ES-I3 (cell line): ENCODE data around the gene ARHGAP27.
"Not testable (repeated sequence)": the region's sequence is repeated elsewhere in the genome, so short reads cannot be mapped to it uniquely, and the experiment has no call there.

Source experiments
- H3K36me3 ChIP-seq: 2 replicates; pipeline ENCODE4 v1.6.1; 2013; ENCODE audit warnings: mild to moderate bottlenecking, low read length, control low read depth, moderate library complexity; ENCODE audit not compliant: insufficient read depth
- H3K4me1 ChIP-seq: 2 replicates; pipeline ENCODE4 v1.6.1; 2013; ENCODE audit warnings: mild to moderate bottlenecking, control low read depth, low read length; ENCODE audit not compliant: insufficient read depth
- H3K9ac ChIP-seq: 2 replicates; pipeline ENCODE4 v1.6.1; 2013; ENCODE audit warnings: low read depth, mild to moderate bottlenecking, low read length, moderate library complexity
- H3K9me3 ChIP-seq: 2 replicates; pipeline ENCODE4 v1.6.1; 2013; ENCODE audit warnings: mild to moderate bottlenecking, low read length, moderate library complexity; ENCODE audit not compliant: control insufficient read depth, insufficient read depth

Gene ARHGAP27

DNA sequence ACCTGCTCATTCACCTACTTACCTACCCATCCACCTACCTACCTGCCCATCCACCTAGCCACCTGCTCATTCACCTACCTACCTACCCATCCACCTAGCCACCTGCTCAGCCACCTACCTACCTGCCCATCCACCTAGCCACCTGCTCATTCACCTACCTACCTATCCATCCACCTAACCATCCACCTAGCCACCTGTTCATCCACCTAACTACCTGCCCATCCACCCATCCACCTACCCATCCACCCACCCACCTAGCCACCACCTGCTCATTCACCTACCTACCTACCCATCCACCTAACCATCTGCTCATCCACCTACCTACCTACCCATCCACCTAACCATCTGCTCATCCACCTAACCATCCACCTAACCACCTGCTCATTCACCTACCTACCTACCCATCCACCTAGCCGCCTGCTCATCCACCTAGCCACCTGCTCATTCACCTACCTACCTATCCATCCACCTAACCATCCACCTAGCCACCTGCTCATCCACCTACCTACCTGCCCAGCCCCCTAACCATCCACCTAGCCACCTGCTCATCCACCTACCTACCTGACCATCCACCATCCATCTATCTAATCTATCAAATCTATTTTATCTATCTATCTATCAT, 17.1 kb upstream of the ARHGAP27 start:
- H3K9ac ChIP-seq, H3K4me1 ChIP-seq, H3K9me3 ChIP-seq, H3K36me3 ChIP-seq: not testable (repeated sequence)

DNA sequence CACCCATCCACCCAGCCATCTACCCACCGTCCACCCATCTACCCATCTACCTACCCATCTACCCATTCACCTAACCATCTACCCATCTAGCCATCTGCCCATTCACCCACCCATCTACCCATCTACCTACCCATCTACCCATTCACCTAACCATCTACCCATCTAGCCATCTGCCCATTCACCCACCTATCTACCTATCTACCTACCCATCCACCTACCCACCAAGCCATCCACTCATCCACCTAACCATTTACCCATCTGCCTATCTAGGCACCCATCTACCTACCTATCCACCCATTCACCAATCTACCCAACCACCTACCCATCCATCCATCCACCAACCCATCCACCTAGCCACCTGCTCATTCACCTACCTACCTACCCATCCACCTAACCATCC, 16.6 kb upstream of the ARHGAP27 start:
- H3K4me1 ChIP-seq, H3K36me3 ChIP-seq, H3K9me3 ChIP-seq, H3K9ac ChIP-seq: not testable (repeated sequence)

DNA sequence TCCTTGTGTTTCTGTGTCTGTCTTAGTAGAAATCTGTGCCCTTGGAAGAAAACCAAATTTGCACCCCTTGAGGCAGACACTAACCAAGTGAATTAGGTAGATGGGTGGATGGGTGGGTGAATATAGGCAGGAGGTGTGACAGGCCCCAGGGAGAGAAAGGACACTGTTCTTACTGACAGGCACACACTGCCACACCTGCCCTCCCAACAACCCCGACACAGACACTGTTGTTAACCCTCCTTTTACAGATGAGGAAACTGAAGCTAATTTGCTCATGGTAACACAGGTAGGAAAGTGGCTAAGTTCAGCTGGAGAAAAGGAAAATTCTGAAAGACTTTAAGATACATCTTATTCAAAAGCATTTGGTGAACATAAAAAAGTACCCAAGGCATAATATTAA, 15.8 kb upstream of the ARHGAP27 start:
- not testable (repeated sequence) for H3K9ac ChIP-seq, H3K4me1 ChIP-seq, H3K9me3 ChIP-seq, H3K36me3 ChIP-seq

DNA sequence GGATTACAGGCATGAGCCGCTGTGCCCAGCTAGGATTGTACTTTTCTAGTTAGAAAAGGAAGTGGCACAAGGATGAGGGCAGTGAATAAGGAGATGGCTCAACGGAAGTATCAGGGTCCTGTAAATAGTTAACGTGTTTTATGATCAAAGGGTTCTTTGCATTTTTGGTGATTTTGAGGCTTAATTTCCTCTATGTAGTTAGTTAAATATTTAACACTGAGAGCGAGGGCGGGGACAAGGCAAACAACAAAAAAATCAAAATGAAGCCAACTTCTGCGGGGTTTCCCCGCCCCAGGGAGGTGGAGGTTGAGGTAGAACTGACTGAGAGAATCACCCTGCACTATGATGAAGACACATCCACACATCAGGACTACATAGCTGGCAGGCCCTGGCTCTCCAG, 15.4 kb upstream of the ARHGAP27 start:
- H3K9ac ChIP-seq, H3K4me1 ChIP-seq, H3K36me3 ChIP-seq, H3K9me3 ChIP-seq: not testable (repeated sequence)

DNA sequence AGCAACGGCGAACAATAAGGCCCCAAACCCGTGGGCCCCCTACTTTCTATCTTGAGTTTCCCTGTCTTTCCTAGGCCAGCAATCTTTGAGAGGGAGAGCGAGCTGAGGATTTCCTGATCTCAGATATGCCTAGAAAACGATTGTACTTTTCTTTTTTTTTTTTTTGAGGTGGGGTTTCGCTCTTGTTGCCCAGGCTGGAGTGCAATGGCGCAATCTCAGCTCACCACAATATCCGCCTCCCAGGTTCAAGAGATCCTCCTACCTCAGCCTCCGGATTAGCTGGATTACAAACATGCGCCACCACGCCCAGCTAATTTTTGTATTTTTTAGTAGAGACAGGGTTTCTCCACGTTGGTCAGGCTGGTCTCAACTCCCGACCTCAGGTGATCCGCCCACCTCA, 15.0 kb upstream of the ARHGAP27 start:
- not testable (repeated sequence) for H3K36me3 ChIP-seq, H3K4me1 ChIP-seq, H3K9ac ChIP-seq, H3K9me3 ChIP-seq

DNA sequence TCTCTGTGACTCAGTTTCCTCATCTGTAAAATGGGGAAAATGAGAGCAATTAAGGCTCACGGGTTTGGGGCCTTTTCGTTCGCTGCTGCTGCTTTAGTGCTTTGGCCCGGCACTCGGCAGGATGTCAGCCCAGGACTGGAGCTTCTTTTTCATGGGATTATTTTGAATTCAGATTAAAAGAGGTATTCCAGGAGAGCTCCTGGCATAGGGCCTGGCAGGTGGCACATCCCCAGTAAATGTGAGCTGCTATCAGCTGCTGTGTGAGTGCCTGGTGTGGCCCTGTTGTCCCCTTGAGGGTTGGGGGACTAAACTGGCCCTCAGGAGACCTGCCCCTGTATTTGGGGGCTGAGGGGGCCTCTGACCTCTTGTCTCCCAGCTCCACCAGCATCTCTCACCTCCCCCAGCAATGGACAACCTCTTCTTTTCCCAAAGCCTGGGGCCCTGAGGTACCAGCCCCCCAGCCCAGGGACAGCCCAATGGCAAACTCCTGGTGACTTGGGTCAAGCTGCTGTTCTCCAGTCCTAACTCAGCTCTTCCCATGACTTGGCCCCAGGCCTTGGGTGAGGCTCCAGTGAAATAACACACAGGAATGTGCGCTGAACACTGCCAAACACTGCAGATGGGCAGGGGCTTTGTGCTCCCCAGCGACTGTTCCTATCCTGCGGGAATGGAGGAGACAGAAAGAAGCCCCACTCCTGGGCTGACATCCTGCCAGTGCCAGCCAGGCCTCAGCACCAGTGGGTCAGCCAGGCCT, 14.4 kb upstream of the ARHGAP27 start:
- H3K9me3 ChIP-seq, H3K4me1 ChIP-seq, H3K36me3 ChIP-seq, H3K9ac ChIP-seq: not testable (repeated sequence)

DNA sequence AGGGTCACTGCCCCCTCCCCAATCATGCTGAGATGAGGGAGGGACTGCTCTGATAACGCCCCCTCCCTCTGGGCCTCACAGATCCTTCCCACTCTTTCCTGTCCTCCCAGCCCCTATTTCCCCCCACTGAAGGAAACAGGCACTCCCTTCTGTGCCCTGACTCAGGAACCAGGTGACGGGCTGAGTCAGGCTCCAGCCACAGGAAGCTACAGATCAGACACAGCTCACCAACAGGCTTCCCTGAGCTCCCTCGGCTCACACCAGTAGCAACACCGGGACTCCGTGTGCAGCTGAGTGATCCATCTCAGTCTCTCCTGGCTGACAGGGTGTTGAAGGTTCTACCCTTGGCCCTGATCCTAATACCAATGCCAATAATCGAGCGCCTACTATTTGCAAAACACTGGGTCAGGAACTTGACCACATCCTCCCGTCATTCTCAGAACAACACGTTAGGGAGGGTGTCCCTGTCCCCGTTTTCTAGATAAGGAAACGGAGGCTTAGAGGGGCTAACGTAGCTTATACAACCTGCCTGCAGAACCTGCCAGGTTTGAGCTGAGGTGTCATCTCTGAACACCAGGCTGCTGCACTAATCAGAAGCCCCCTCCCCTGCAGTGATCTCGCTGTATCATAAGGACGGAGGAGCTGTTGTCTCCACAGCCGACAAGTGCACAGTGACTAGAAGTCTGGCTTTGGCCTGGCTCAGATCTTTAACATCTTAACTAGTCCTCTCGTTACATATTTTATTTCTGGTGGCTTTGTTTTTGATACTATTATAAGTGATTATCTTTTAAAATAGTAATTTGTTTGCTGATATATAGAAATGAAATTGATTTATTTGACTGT, 13.5 kb upstream of the ARHGAP27 start:
- not testable (repeated sequence) for H3K9me3 ChIP-seq, H3K9ac ChIP-seq, H3K4me1 ChIP-seq, H3K36me3 ChIP-seq

DNA sequence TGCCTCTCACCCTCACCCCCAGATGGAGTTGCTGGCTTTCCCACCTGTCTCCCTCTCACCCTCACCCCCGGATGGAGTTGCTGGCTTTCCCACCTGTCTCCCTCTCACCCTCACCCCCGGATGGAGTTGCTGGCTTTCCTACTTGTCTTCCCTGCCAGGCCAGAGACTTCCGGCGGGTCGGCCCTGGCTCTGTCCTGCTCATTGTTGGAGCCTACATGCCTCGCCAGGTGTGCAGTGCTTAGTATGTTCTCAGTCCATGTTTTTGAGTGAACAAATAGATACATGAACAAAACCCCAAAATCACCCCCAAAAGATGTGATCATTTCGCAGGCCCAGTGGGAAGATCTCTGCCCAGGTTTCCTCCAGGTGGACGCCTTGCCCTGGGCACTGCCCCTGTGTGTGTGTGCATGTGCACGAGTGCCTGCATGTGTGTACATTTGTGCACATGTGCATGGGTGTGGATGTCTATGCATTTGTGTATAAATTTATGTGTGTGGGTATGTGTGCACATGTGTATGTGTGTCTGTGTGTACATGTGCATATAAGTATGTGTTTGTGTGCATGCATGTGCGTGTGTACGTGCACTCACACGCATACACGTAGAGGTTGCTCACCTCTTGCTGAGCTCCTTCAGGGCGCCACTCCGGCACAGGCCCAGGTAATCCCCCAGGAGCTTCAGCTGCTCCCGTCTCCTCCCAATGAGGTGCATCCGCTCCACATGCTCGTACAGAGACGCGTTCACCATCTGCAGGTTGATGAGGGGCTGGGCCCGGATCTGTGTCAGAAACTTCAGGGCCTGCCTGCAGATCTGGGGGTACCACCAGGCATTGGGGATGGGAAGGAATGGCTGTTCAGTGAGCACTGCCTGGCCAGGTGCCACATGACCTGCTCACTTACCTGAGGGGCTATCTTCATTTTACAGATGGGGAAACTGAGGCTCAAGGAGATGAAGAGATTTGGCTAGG, 12.5 kb upstream of the ARHGAP27 start:
- H3K36me3 ChIP-seq, H3K9ac ChIP-seq, H3K9me3 ChIP-seq: not testable (repeated sequence)
- peaks cover 11% of the 10 kb centered on the region; the same call in 1 of the 2 replicates for H3K4me1 ChIP-seq

DNA sequence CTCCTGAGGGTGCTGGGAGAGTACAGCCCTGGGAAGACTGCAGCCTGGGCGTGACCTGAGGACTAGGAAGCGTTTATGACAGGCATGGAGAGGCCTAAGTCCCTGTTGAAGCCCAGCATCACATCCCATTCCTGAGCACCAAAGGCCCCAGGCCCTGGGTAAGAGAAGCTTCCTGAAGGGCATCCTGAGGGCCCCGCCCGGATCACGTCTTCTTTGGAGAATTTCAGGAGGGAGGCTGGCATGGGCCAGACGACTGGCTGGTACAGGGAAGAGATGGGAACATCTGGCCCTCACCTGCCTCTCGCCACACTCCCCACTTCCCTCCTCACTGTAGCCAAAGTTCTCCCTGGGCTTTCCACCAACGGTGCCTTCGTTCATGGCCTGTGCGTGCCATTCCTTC, 11.6 kb upstream of the ARHGAP27 start:
- not testable (repeated sequence) for H3K36me3 ChIP-seq, H3K9me3 ChIP-seq, H3K9ac ChIP-seq
- peaks cover 18% of the 10 kb centered on the region; the same call in 1 of the 2 replicates for H3K4me1 ChIP-seq

DNA sequence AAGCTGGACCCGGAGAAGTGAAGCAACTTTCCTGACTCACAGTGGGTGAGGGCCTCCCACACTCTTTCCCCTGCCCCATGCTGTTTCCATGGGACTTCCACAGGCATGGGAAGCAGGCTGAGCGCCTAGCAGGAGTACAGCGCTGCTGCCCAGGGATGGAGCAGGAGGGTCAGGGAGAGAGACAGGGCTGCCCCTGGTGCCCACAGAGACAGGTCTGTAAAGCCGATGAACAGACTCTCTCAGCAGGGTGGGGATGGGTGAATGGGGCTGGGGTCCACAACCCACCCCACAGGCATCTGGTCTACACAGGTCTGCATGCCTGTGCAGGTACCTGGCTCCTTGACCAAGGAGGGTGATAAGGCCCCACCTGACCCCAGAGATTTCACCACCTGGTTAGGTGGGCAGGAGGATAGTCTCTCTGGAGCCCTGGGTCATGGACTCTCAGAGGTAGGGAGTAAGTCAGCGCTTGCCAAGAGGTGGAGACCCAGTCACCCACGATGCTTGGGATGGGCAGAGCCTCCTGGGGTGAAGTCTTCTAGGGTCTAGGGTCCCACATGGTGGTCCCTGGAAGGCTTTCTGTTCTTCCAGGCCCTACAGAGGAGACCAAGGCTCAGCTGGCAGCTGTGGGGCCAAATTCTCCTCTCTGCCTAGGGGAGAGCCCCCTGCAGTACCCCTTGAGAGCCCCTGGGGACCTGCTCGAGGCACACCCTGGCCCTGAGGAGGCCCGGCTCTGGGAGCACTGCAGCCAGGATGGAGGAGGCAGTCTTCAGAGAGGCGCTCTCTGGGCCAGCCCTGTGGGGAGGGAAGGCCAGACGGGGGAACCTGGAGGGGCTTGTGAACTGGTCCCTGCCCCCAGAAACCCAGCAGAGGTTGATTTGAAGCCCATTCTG, 10.9 kb upstream of the ARHGAP27 start:
- peaks cover 18% of the 10 kb centered on the region; the same call in 1 of the 2 replicates for H3K4me1 ChIP-seq
- H3K36me3 ChIP-seq, H3K9me3 ChIP-seq, H3K9ac ChIP-seq: not testable (repeated sequence)

DNA sequence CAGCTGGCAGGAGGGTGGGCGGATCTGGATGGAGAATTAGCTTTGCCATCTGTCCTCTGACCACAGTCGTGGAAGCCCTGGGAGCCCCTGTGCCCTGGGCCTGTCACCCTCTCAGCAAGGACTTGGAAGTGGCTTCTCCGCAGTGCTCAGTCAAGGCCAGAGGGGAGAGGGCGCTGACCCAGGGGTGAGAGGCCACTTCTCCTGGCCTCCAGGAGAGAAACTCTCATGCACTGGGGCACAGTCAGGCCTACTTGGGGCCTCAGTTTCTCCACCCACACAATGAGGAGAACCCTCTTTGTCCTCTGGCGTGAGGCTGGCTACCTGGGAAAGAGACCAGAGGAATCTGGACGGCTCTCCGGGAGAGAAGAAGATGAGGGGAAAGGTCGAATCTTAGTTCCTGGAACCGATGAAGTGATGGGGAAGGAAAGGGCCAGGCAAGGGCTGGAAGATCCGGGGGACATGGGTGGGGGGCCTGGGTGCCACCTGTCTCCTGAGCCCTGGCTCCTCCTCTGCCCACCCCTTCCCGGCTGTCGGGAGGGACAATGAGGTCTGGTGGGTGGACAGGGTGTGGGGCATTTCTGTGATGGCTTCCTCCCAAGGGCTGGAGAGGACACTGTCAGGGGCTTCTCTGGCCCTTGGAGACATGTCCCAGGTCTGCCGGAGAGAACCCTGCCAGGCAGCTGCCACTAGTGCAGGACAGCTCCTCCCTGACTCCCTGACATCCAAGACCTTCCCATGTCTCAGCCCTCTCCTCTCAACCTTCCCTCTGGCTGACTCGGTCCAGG, 9.0 kb upstream of the ARHGAP27 start:
- H3K36me3 ChIP-seq, result no peaks in the 10 kb centered on the region
- no peaks in the 10 kb centered on the region for H3K9me3 ChIP-seq
- H3K4me1 ChIP-seq, result peaks cover 28% of the 10 kb centered on the region; the same call in 1 of the 2 replicates
- H3K9ac ChIP-seq, result no peak overlapping the region

DNA sequence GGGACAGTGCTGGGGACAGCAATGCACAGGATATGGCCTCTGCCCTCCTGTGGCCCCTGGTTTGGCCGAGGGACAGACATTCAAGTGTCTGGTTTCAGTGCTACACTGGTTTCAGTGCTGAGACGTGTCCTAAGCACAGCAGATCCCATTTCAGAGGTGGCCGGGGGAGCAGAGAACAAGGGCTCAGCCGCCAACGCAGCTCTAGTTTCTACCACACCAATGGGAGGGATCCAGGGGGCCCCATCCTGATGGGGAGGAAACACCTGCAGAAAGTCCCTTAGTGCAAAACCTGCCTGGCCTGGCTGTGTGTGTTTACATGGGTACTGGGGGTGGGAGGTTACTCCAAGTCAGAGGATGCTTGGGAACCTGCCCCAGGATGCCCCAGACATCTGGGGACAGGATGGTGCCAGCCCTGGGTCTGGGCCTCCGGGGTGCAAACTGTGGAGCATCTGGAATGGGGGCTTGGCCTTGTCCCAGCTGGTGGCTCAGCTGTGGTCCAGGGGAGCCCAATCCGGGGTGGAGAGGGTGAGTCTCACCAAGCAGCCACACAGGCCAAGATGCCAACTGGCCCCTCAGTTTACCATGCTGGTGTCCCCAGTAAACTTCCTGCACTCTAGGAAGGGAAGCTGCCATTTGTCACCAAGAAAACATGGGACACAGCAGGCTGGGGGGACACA, 8.3 kb upstream of the ARHGAP27 start:
- not testable (repeated sequence) for H3K9ac ChIP-seq, H3K36me3 ChIP-seq, H3K9me3 ChIP-seq
- H3K4me1 ChIP-seq, result peaks cover 31% of the 10 kb centered on the region; the same call in 1 of the 2 replicates
